ENCODE data around the gene TCF7. TPM values are rescaled to one million over a fixed set of nuclear protein-coding genes. Genes with fewer than 3 reads are reported as not detected.

Gene TCF7
- polyA plus RNA-seq, 1 of the 3 experiments (the other 2 are of a cell fraction): 2.7 TPM

GRCh38 chr5:134143944-134144941 is 29.8 kb downstream of the TCF7 start:
- WGBS (ENCODE audit: low lambda C conversion rate): 99% methylated on average over 9 of the region's 10 CpGs
- peaks cover 69% of the 10 kb centered on the region for H4K20me1 ChIP-seq (ENCODE audit: insufficient read depth)
- H3K27ac ChIP-seq (ENCODE audit: low read depth in 2 of 2, low read length in 1 of 2): no peak overlapping the region; a peak in 1 of 4 replicates
- TF ChIP-seq POLR2AphosphoS5 (IDR thresholded peaks at IDR 0.05; ENCODE audit: low read depth, low read length) (no peak), FOSL2 (IDR thresholded peaks at IDR 0.05; ENCODE audit: borderline replicate concordance, low read depth) (no peak), TEAD4 (IDR thresholded peaks at IDR 0.05; ENCODE audit: borderline replicate concordance, insufficient read depth) (no peak), RFX5 (IDR thresholded peaks at IDR 0.05; ENCODE audit: low read length) (no peak), SIN3A (IDR thresholded peaks at IDR 0.05; ENCODE audit: borderline replicate concordance, low read depth, low read length) (no peak), ELF1 (IDR thresholded peaks at IDR 0.05) (no peak), MEF2A (IDR thresholded peaks at IDR 0.05; ENCODE audit: borderline replicate concordance, low read depth) (no peak), GABPA (IDR thresholded peaks at IDR 0.05; ENCODE audit: low read depth) (no peak), YY1 (IDR thresholded peaks at IDR 0.05; ENCODE audit: low read depth) (no peak), FOXJ3 (CRISPR knock-in tag; IDR thresholded peaks at IDR 0.05) (no peak), CHD2 (IDR thresholded peaks at IDR 0.05; ENCODE audit: low read length, partially characterized antibody) (no peak)
- TF ChIP-seq, protein P1, sequence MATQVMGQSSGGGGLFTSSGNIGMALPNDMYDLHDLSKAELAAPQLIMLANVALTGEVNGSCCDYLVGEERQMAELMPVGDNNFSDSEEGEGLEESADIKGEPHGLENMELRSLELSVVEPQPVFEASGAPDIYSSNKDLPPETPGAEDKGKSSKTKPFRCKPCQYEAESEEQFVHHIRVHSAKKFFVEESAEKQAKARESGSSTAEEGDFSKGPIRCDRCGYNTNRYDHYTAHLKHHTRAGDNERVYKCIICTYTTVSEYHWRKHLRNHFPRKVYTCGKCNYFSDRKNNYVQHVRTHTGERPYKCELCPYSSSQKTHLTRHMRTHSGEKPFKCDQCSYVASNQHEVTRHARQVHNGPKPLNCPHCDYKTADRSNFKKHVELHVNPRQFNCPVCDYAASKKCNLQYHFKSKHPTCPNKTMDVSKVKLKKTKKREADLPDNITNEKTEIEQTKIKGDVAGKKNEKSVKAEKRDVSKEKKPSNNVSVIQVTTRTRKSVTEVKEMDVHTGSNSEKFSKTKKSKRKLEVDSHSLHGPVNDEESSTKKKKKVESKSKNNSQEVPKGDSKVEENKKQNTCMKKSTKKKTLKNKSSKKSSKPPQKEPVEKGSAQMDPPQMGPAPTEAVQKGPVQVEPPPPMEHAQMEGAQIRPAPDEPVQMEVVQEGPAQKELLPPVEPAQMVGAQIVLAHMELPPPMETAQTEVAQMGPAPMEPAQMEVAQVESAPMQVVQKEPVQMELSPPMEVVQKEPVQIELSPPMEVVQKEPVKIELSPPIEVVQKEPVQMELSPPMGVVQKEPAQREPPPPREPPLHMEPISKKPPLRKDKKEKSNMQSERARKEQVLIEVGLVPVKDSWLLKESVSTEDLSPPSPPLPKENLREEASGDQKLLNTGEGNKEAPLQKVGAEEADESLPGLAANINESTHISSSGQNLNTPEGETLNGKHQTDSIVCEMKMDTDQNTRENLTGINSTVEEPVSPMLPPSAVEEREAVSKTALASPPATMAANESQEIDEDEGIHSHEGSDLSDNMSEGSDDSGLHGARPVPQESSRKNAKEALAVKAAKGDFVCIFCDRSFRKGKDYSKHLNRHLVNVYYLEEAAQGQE (IDR thresholded peaks at IDR 0.05; ENCODE audit: low read depth, low read length): no peak
- no peak overlapping the region for H3K9ac ChIP-seq
- no peaks in the 10 kb centered on the region for H3K9me3 ChIP-seq
- H3F3A ChIP-seq (replicated peaks; ENCODE audit: insufficient read depth): peaks cover 18% of the 10 kb centered on the region
- H3K27me3 ChIP-seq (ENCODE audit: insufficient read depth): no peaks in the 10 kb centered on the region
- H3K4me1 ChIP-seq (ENCODE audit: control insufficient read depth in 1 of 2, insufficient read depth in 2 of 2, low read depth in 1 of 2, low read length in 1 of 2): peaks cover 0 to 13% of the 10 kb centered on the region in 2 experiments; a peak in 1 of 4 replicates
- CTCF ChIA-PET: interaction anchor here (1.1 to 18.5 kb wide), 8 partner anchors 7 to 145 kb away, joined by 4 to 673 read pairs (median 8); no protein-coding TSS in a partner anchor
- no peak for DNase-seq
- no peaks in the 10 kb centered on the region for H3K9me2 ChIP-seq
- POLR2A ChIA-PET: interaction anchor here (1.1 to 1.5 kb wide), 2 partner anchors 37 to 105 kb away, joined by 4 read pairs; no protein-coding TSS in a partner anchor
- peaks cover 29 to 82% of the 10 kb centered on the region in 2 experiments for H3K36me3 ChIP-seq (replicated peaks in 1 of 2; ENCODE audit: control insufficient read depth in 1 of 2, insufficient read depth in 2 of 2, low read length in 1 of 2)
- no peak overlapping the region for H3K4me3 ChIP-seq (ENCODE audit: low read depth in 2 of 2, low read length in 1 of 2)
- H3K4me2 ChIP-seq: no peak overlapping the region
- H2AFZ ChIP-seq (ENCODE audit: low read depth): no peak overlapping the region
- H3K79me2 ChIP-seq (ENCODE audit: insufficient read depth): peaks cover 42% of the 10 kb centered on the region

Data from SK-N-SH (cell line).